ENCODE data around the gene ACSBG1. TPM values are rescaled to one million over a fixed set of nuclear protein-coding genes. Genes with fewer than 3 reads are reported as not detected.

The ACSBG1 gene
- total RNA-seq, 1 donor from 2014 or later: not detected

DNA sequence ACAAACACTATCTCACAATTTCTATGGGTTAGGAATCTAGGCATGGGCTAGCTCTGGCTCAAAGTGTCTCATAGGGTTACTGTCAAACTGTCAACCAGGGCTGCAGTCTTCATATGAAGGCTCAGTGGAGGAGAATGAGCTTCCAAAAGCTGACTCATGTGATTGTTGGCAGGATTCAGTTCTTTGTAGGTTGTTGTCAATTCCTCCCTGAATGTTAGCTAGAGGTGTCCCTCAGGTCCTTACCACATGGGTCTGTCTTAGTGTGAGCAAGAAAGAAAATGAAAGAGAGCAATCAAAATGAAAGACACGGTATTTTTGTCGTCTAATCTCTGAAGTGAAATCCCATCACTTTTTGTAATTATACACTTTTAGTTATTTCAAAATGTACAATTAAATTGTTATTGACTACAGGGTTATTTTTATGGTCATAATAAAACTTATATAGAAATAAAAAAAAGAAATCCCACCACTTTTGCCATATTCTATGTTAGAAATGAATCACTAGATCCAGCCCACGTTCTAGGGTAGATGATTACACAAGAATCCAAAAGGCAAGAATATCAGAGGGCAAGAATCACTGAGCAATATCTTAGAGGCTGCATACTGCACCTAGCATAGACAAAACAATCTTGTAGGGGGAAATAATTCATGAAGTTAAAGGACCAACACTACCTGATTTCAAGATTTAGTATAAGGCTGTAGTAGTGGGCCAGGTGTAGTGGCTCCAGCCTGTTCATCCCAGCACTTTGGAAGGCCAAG is 8.4 kb downstream of the ACSBG1 start:
- intact Hi-C loops (cut with DNase I): no loop called here
- no peak for DNase-seq (ENCODE audit: low spot score)

GRCh38 chr15:78224023-78224411 is 10.3 kb downstream of the ACSBG1 start:
- intact Hi-C loops (cut with DNase I): no loop called here
- no peak for DNase-seq (ENCODE audit: low spot score)

GRCh38 chr15:78223396-78224022 is 10.9 kb downstream of the ACSBG1 start:
- DNase-seq (ENCODE audit: low spot score): no peak
- intact Hi-C loops (cut with DNase I): no loop called here

- intact Hi-C loops (cut with DNase I): no loop called here
- no peak for DNase-seq (ENCODE audit: low spot score)
Observed at GRCh38 chr15:78222745-78223395, 11.5 kb downstream of the ACSBG1 start.

DNA sequence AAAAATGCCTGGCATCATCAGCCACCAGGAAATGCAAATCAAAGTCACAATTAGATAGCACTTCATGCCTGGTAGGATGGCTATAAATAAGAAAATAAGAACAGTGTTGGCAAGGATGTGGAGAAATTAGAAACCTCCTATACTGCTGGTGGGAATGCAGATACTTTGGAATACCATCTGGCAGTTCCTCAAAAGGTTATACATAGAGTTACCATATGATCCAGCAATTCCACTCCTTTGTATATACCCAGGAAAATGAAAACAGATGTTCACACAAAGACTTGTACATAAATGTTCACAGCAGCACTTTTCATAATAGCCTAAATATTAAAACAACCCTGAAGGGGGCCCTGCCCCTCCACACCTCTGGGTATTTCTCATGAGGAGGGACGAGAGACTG is 13.7 kb downstream of the ACSBG1 start:
- intact Hi-C loops (cut with DNase I): no loop called here
- DNase-seq (ENCODE audit: low spot score): no peak

- intact Hi-C loops (cut with DNase I): no loop called here
- peak; percentile 88 for DNase-seq (ENCODE audit: low spot score)
Observed at GRCh38 chr15:78216276-78217104, 17.9 kb downstream of the ACSBG1 start.

- DNase-seq (ENCODE audit: low spot score): no peak
- intact Hi-C loops (cut with DNase I): no loop called here
Observed at GRCh38 chr15:78213956-78214355, 20.4 kb downstream of the ACSBG1 start.

DNA sequence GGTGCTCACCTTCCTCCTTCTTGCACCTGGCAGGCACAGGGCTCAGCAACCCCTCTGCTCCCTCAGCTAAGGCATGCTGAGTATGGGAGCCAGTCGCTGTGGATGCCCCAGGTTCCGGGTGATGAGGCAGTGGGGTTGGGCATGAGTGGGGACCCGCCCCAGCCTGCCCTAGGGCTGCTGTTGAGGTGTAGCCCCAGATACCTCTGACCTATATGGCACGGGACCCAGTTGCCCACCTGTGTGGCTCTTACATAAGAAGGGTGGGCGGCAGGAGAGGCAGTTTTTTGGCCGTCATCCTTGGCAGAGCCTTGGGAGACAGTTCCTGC is 21.0 kb downstream of the ACSBG1 start:
- no peak for DNase-seq (ENCODE audit: low spot score)
- intact Hi-C loops (cut with DNase I): no loop called here

- intact Hi-C loops (cut with DNase I): no loop called here
Observed at GRCh38 chr15:78212546-78213424, 21.6 kb downstream of the ACSBG1 start.

DNA sequence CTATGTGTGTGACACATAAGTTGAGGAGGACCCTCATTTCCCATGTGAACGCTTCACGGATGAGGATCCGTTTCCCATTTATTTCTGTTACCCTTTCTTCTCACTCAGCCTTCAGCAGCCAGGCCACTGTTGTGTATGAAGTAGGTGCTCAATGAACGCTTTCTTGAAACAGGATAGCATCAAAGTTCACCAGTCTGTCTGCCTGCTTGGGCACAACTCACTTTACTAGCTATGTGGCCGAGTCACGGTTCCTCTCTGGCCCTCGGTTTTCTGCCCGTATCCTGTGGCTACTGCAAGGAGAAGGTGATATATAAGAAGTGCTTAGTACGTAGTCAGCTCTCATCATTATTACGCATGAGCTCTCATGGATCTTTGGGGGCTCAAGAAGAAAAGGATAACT is 22.4 kb downstream of the ACSBG1 start:
- intact Hi-C loops (cut with DNase I): no loop called here
- no peak for DNase-seq (ENCODE audit: low spot score)

More at GRCh38 chr15:78212546-78213424, 21.6 kb downstream of the ACSBG1 start:
- peak; percentile 86 for DNase-seq (ENCODE audit: low spot score)

- intact Hi-C loops (cut with DNase I): no loop called here
Observed at GRCh38 chr15:78211189-78211921, 23.0 kb downstream of the ACSBG1 start.

GRCh38 chr15:78210349-78210717 is 24.0 kb downstream of the ACSBG1 start:
- intact Hi-C loops (cut with DNase I): no loop called here
- no peak for DNase-seq (ENCODE audit: low spot score)

More at GRCh38 chr15:78211189-78211921, 23.0 kb downstream of the ACSBG1 start:
- no peak for DNase-seq (ENCODE audit: low spot score)

- intact Hi-C loops (cut with DNase I): no loop called here
- DNase-seq (ENCODE audit: low spot score): no peak
Observed at GRCh38 chr15:78209646-78210348, 24.6 kb downstream of the ACSBG1 start.

DNA sequence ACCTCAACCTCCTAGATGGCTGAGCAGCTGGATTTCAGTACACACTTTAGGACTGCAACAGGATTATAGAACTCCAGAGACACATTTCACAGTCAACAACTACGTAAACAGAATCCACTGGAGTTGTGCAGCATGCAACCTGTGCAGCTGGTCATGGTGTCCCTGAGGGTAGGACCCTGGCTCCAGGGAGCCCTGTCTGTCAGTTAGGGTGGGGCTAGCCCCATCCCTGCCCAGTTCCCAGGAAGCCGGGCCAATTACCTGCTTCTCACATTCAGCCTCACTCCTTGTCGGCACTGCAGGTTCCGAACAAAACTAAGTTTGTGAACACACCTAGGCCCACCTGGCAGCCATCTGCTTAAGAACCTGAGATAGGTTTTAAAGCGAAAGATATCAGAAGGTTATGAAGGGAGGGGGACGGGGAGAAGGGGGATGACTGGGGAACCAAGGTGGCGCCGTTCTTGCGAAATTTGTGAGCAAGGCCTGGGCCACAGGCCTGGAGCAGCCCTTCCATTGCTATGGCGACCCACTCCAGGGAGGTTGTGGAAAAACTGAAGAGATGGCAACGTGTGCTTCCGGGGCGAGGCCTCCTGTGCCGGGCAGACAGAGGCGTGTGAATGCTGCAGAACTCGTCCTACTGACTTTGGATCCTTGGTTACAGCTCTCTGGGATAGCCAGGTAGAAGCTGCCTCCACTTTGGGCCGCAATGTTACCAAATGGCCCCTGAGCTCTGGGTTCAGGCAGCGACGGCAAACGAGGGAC is 25.3 kb downstream of the ACSBG1 start:
- peak; percentile 72 for DNase-seq (ENCODE audit: low spot score)
- intact Hi-C loops (cut with DNase I): no loop called here

DNA sequence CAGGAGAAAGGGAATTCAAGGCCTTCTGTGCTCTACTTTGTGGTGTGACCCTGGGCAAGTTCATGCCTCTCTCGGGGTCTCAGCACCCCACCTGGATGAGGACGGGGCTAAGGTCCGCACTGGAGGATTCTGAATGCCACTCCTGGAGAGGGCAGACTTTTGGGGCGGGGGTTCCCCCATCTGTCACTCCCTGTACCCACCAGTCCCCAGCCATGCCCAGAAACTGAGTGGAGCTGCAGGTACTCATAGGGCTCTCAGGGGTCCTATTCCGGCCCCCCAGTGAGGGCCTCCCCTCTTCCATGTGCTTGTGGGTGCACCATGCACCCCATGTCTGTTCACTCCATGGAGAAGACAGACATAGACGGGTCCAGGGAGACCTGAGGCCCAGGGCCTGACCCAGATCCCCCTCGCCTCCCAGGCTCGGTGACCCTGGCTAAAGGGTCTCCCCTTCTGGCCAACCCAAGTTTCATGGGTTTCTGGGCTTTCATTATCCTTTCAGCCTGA is 26.0 kb downstream of the ACSBG1 start:
- intact Hi-C loops (cut with DNase I): no loop called here
- DNase-seq (ENCODE audit: low spot score): no peak

- intact Hi-C loops (cut with DNase I): no loop called here
Observed at GRCh38 chr15:78207641-78208340, 26.6 kb downstream of the ACSBG1 start.

DNA sequence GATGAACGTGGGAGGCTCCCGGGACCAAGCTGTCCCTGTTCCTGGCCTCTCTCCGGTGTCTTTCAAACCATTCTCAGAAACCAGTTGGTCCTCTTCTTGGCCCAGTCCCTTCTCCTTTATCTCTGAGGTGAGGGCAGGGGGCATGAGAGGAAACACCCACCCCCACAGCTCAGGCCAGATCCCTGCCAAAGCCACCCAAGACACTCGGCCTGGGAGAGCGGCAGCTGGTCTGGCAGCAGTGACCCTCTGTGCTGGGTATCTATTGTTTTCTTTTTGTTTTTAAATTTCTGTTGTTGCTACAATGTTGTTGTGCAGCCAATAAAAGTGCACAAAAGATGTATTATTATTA is 27.3 kb downstream of the ACSBG1 start:
- DNase-seq (ENCODE audit: low spot score): peak; percentile 62
- intact Hi-C loops (cut with DNase I): no loop called here

More at GRCh38 chr15:78207641-78208340, 26.6 kb downstream of the ACSBG1 start:
- no peak for DNase-seq (ENCODE audit: low spot score)

All from cardiac septum (tissue), 1 donor.